NCI-H69 (cell line): ENCODE measurements around the gene RABL3.
A peak's percentile ranks its signal among the peaks of the same experiment; 100 is the strongest.
"Not testable (repeated sequence)": the region's sequence is repeated elsewhere in the genome, so short reads cannot be mapped to it uniquely, and the experiment has no call there.

Experiments used
- DNase-seq: peaks from one replicate; lab custom pipeline; 2025; lab: John Stamatoyannopoulos, UW

The RABL3 gene

DNA sequence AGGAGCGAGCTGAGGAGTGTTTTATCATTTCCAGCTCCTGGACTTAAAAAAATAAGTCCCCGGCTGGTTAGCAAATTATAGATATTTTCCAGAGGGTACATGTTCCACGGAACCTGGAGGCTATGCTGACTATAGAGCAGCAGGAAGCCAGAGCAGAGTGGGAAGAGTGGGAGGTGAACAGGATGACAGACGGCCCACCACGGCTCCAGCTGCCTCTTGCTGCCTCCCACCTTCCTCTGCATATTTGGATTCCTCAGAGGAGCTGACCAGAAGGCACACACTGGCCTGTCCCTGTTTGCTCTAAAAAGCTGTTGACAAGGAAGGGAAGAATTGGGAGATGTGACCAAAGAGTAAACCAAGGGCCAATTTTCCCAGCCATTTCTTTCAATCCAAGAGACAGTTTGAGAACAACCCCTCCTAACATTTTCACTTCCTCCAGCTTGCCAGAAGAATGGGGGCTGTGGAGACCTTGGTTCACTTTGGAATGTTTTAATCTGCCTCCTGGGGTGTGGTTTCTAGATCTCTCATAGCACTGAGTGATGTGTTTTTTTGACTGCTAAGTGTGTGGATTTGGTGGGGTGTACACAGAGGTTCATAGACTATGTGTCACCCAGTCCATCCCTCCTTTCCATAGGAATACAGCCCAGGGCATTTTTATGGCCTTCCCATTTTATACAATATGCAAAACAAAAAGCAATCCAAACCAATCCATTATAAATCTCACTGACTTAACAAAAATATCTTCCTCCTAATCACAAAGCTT is 97.1 kb downstream of the RABL3 start:
- DNase-seq: peak; percentile 6

DNA sequence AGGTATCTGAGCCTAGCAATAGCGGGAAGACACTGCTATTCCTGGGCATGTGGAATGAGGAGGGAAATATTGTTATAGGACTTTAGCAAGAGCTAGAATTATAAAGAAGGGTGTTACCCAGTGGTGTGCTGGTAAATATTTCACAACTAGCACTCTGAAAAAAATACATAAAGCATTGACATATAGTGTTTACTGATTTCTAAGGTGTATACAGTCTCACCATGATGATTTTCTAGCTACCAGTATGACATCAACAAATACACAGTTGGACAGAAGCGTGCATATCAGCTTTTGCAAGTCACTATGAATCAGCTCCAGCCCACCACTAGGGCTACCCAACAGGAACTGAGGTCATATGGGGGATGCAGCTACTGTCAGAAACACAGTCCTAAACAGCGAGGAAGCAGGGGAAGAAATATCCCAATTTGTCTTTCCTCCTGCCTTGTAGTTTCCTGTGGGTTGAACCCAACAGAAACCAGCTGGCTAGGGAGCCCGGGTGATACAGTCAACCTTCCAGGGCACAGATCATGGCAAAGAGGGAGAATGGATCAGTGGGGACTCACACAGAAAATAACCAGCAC is 99.9 kb downstream of the RABL3 start:
- no peak for DNase-seq

DNA sequence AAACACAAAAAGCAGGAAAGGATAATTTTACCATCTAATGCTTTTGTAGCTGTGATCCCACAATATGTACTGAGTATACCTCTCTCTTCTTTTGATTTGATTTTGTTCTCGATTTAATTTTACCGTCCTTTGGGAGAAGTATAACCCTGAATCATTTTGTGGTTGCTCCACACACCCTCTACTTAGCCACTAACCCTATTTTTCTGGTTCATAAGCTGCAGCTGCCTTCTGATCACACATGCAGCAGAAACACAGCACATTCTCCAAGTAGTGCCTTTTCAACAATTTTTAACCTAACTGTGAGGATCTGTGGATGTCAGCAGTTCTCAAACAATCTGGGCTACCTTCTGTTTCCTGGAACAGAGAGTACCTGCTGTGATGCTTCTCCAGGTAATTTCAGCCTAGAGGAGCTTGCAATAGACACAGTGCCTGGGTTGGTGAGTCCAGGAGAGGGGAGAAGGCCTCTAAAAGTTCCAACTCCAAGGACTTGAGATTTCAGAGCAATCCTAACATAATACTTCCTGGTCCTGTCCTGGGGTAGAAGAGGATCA is 100.5 kb downstream of the RABL3 start:
- DNase-seq: no peak

DNA sequence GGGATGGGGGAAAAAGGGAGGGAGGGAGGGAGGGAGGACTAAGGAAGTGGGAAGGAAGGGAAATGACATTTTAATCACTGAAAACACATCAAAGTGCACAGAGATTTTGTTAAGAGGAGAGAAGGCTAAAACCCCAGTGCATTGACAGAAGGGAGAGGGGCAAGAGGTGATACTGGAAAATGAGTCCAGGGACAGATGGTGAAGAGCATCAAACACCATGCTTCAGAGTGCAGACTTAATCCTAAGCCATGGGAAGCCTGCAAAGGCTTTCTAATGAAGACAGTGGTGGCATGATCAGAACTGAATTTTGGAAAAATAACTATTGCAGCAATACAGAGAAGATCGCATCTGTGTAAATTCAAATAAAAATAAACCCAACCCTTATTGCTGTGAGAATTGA is 102.1 kb downstream of the RABL3 start:
- DNase-seq: no peak

DNA sequence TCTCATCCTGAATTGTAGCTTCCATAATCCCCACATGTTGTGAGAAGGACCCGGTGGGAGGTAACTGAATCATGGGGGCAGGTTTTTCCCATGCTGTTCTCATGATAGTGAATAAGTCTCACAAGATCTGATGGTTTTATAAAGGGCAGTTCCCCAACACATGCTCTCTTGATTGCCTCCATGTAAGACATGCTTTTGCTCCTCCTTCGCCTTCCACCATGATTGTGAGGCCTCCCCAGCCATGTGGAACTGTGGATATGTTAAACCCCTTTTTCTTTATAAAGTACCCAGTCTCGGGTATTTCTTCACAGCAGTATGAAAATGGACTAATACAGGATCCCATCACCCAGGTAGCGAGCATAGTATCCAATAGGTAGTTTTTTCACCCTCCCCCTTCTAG is 103.5 kb downstream of the RABL3 start:
- DNase-seq: not testable (repeated sequence)

DNA sequence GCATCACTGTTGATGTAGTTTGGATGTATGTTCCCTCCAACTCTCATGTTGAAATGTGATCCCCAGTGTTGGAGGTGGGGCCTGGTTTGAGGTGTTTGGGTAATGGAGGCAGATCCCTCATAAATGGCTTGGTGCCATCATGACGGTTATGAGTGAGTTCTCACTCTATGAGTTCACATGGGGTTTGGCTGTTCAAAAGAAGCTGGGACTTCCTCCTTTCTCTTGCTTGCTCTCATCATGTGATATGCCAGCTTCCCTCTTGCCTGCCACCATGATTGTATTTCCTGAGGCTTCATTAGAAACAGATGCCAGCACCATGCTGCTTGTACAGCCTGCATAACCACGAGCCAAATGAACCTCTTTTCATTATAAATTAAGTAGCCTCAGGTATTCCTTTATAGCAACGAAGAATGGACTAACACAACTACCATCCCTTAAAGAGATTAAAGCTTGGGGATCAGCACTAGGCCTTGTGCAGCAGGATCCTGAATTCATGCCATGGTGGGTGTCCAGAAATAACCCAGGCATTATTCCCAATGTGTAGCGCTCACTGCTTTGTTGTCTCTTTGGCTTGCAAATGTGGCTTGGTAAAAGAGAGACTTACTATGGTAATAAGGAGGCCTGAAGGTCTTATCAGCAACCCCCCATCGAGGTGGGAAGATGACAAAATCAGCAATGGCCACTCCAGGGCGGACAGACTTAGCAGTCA is 104.3 kb downstream of the RABL3 start:
- peak; percentile 5 for DNase-seq

DNA sequence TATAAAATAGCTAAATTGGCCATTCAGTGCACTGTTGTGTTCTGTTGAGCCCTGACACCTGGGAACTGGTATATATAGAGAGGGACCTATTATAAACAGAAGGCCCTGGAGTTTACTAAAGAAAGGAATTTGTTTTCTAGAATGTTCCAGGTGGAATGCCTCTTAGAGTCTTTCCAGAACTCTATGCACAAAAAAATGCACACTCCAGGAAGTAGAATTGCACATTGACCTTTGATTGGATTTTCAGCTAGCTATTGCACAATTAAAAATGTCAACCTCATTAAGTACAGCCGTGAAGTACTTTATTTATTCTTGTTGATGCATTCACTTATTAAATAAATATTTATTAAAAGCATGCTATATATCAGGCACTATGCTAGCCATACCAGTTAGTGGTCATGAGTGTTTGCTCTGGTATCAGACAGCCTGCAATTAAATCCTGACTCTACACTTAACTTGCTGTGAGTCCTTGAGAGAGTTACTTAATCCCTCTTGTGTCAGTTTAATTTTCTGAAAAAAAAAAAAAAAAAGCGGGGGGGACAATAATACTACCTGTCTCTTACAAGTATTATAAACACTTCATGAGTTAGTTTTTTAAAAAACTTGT is 105.4 kb downstream of the RABL3 start:
- peak; percentile 44 for DNase-seq
